GM20431 (cell line): ENCODE results near the gene TECTA.

Experiments used
- in situ Hi-C: fragments of 300-500 bp; cut with MseI, MboI; formaldehyde crosslinking; loops from one replicate; pipeline ENCODE4 v1.15.0; 2020; ENCODE audit warnings: low sequenced_read_pairs; ENCODE audit not compliant: unreplicated experiment

TECTA gene

GRCh38 chr11:121119440-121119839 lies 18.4 kb downstream of the TECTA start:
- in situ Hi-C loops: loop anchor here (25.0 kb wide), 1 partner anchor 607 kb away; the partner anchor contains the start of gene GRIK4

DNA sequence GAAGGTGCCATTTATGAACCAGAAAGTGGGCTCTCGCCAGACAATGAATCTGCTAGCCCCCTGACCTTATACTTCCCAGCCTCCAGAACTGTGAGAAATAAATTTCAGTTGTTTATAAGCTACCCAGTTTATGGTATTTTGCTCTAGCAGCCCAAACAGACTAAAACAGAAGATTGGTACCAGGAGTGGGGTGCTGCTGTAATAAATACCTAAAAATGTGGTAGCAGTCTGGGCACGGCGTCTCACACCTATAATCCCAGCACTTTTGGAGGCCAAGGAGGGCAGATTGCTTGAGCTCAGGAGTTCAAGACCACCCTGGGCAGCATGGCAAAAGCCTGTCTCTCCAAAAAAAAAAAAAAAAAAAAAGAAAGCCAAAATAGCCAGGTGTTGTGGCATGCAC lies 21.3 kb downstream of the TECTA start:
- in situ Hi-C loops: loop anchor here (25.0 kb wide), 1 partner anchor 610 kb away; the partner anchor contains the start of gene GRIK4

- in situ Hi-C loops: loop anchor here (25.0 kb wide), 1 partner anchor 611 kb away; the partner anchor contains the start of gene GRIK4
Observed at GRCh38 chr11:121123496-121124069, 22.5 kb downstream of the TECTA start.

DNA sequence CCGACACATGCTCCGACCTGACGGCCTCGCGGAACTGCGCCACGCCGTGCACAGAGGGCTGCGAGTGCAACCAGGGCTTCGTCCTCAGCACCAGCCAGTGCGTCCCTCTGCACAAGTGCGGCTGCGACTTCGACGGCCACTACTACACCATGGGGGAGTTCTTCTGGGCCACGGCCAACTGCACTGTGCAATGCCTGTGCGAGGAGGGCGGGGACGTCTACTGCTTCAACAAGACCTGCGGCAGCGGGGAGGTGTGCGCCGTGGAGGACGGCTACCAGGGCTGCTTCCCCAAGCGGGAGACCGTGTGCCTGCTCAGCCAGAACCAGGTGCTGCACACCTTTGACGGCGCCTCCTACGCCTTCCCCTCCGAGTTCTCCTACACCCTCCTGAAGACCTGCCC lies 26.8 kb downstream of the TECTA start:
- in situ Hi-C loops: no loop called here

- in situ Hi-C loops: no loop called here
Observed at GRCh38 chr11:121129362-121130340, 28.6 kb downstream of the TECTA start.

- in situ Hi-C loops: no loop called here
Observed at GRCh38 chr11:121131656-121132055, 30.6 kb downstream of the TECTA start.

- in situ Hi-C loops: no loop called here
Observed at GRCh38 chr11:121132211-121132976, 31.4 kb downstream of the TECTA start.

DNA sequence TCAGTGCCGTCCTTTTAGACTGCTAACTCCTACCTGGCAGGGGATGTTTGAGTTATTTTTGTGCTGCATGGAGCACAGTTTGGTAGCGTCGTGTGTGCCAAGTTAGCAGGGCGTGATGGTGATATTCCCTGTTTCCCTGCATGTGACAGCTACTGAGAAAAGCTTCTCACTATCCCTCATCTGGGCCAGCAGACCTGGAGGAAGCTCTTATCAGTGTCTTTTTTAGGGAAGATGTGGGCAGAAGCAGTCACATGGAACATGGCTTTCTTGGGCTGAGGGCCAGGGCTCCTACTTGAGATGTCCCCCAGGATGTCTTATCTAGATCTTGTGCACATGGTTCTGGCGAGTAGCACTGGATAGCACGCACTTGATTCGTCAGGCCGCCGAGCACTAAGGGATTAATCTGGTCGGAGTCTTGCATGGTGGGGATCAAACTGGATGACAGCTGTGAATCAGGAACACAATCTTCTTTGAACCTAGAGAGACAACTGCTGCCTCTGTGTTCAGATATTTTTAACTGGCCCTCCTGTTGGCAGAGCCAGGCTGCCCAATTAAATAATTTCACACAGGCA lies 33.8 kb downstream of the TECTA start:
- in situ Hi-C loops: no loop called here

DNA sequence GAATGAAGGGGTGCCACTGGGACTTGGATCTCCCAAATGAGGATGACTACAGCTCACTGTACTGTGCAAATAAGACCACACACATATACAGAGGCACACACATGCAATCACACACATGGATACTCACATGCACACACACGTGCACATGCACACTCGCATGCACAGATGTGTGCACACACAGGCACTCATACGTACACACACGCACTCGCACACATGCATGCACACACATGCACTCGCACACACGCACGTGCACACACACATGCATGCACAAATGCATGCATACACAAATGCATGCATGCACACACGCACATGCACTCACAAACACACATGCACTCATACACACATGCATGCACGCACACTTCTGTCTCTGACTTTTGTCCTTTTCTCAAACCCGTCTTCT lies 36.0 kb downstream of the TECTA start:
- in situ Hi-C loops: no loop called here

GRCh38 chr11:121138259-121138658 lies 37.2 kb downstream of the TECTA start:
- in situ Hi-C loops: no loop called here

DNA sequence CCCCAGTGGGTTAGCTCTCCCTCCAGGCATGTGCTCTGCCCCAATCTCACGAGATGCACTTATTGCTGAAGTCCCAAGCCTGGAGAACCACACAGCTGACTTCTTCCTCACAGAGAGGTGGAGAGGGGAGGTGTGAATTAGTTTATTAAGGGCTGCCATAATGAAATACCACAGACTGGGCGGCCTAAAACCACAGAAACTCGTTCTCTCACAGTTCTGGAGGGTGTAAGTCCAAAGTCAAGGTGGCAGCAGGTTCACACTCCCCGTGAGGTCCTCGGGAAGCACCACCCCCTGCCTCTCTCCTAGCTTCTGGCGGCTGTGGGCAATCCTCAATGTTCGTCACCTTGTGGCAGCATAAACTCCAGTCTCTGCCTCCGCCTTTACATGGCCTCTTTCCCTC lies 39.3 kb downstream of the TECTA start:
- in situ Hi-C loops: no loop called here

GRCh38 chr11:121141066-121141465 lies 40.0 kb downstream of the TECTA start:
- in situ Hi-C loops: no loop called here

GRCh38 chr11:121143921-121144320 lies 42.9 kb downstream of the TECTA start:
- in situ Hi-C loops: no loop called here

DNA sequence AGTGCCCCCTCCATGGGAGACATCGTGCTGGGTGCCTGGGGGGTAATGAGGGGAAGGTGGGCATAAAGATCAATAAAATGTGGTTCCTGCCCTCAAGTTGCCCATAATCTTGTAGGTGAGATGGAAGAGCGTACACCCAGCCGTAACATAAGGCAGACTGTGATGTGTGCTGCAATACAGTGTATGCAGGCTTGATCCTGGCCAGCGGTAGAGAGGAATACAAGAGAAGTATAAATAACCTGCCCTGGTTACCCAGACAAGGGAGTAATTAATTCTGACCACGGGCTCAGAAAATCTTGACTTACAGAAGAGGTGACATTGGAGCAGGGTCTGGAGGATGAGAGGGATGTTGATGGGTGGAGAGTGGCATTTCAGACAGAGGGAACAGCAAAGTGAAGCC lies 43.7 kb downstream of the TECTA start:
- in situ Hi-C loops: no loop called here

GRCh38 chr11:121145826-121146225 lies 44.8 kb downstream of the TECTA start:
- in situ Hi-C loops: no loop called here

DNA sequence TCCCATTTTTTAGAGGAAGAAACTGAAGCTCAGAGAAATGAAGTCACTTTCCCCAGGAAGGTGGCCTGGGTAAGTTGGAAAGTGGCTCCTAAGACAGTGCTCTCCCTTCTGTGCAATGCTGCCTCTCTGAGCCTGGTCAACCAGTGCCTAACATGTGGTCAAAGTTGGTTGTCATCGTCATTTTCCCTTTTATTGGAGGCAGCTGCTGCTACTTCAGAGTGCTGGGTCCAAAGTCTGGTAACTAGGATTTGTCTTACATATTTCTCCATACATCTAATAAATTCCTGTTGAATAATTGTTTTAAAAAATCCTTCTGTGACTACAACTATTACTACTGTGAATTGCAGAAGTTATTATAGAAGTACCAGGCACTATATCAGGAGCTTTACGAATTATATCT lies 48.1 kb downstream of the TECTA start:
- in situ Hi-C loops: no loop called here

GRCh38 chr11:121151207-121151688 lies 50.2 kb downstream of the TECTA start:
- in situ Hi-C loops: no loop called here

DNA sequence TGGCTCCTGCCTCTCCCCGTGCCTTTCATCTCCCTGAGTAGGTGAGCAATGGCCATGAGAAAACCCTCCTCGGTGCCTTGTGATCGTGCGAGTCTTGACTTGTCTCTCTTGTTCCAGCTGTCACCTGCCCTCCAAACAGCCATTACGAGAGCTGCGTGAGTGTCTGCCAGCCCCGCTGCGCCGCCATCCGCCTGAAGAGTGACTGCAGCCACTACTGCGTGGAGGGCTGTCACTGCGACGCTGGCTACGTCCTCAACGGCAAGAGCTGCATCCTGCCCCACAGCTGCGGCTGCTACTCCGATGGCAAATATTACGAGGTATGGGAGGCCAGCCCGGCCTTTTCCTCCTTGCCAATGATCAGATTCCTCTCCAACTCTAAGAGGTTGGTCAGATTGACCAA lies 51.7 kb downstream of the TECTA start:
- in situ Hi-C loops: no loop called here

GRCh38 chr11:121153472-121153871 lies 52.4 kb downstream of the TECTA start:
- in situ Hi-C loops: no loop called here
